Keratinocyte (primary cell): ENCODE data around the gene PRRT2. TPM values are rescaled to one million over a fixed set of nuclear protein-coding genes. Genes with fewer than 3 reads are reported as not detected.

Experiments
- DNase-seq: peaks from one replicate; pipeline ENCODE4 v3.0.0-alpha.2; 2011; ENCODE audit warnings: low read depth, missing footprints, low spot score
- FAIRE-seq: peaks from 2 replicates; lab custom pipeline; 2011; peaks lifted over from hg19 to GRCh38; lab: Jason Lieb, UNC
- H2AFZ ChIP-seq: 2 replicates; pipeline ENCODE4 v1.6.0; 2012; ENCODE audit warnings: low read length, control low read depth, inconsistent platforms; ENCODE audit not compliant: control insufficient read depth
- H3K27ac ChIP-seq: 2 replicates; pipeline ENCODE4 v1.5.1; 2011; ENCODE audit warnings: low read length; ENCODE audit not compliant: control insufficient read depth, insufficient read depth
- H3K27me3 ChIP-seq: 3 replicates; pipeline ENCODE4 v1.6.0; 2011; ENCODE audit warnings: low read length; ENCODE audit not compliant: control insufficient read depth, insufficient read depth; ENCODE audit errors: extremely low read depth
- H3K36me3 ChIP-seq, 2 experiments: 2 replicates in 1 of 2; 3 replicates in 1 of 2; pipeline ENCODE4 v1.5.1; 2011; ENCODE audit warnings: low read length in 2 of 2, mild to moderate bottlenecking in 1 of 2; ENCODE audit not compliant: control insufficient read depth in 2 of 2, insufficient read depth in 2 of 2; ENCODE audit errors: extremely low read depth in 1 of 2
- H3K4me1 ChIP-seq: 3 replicates; pipeline ENCODE4 v1.5.1; 2011; ENCODE audit warnings: low read length; ENCODE audit not compliant: control insufficient read depth, insufficient read depth; ENCODE audit errors: extremely low read depth
- H3K4me2 ChIP-seq: 3 replicates; pipeline ENCODE4 v1.6.0; 2011; ENCODE audit warnings: low read depth, low read length; ENCODE audit not compliant: control insufficient read depth, insufficient read depth; ENCODE audit errors: extremely low read depth
- H3K4me3 ChIP-seq, 3 experiments: fragments of 200-600 bp in 1 of 3; sonication (generic) in 1 of 3; 2 replicates in 2 of 3; 3 replicates in 1 of 3; pipeline ENCODE4 v1.5.1; 2011 to 2016; ENCODE audit warnings: low read length in 3 of 3, mild to moderate bottlenecking in 3 of 3, control low read depth in 2 of 3, inconsistent platforms in 1 of 3, low read depth in 1 of 3, mixed read lengths in 1 of 3, mixed run types in 1 of 3, moderate library complexity in 1 of 3; ENCODE audit not compliant: control insufficient read depth in 2 of 3, insufficient read depth in 2 of 3; ENCODE audit errors: extremely low read depth in 1 of 3
- H3K79me2 ChIP-seq: 2 replicates; pipeline ENCODE4 v1.6.0; 2012; ENCODE audit warnings: low read length; ENCODE audit not compliant: control insufficient read depth, insufficient read depth
- H3K9ac ChIP-seq: 3 replicates; pipeline ENCODE4 v1.6.0; 2011; ENCODE audit warnings: low read length; ENCODE audit not compliant: control insufficient read depth, insufficient read depth; ENCODE audit errors: extremely low read depth
- H3K9me1 ChIP-seq: 3 replicates; pipeline ENCODE4 v1.6.0; 2011; ENCODE audit warnings: low read length; ENCODE audit not compliant: control insufficient read depth, insufficient read depth; ENCODE audit errors: extremely low read depth
- H3K9me3 ChIP-seq: 2 replicates; pipeline ENCODE4 v1.5.1; 2012; ENCODE audit warnings: low read depth, low read length; ENCODE audit not compliant: control insufficient read depth
- H4K20me1 ChIP-seq: 3 replicates; pipeline ENCODE4 v1.6.0; 2011; ENCODE audit warnings: low read length; ENCODE audit not compliant: control insufficient read depth, insufficient read depth; ENCODE audit errors: extremely low read depth
- EZH2 ChIP-seq: IDR thresholded peaks from one replicate; pipeline ENCODE4 v1.6.1; 2012; ENCODE audit warnings: inconsistent platforms, mild to moderate bottlenecking, low read length, moderate library complexity
- dilution Hi-C: fragments of 300-500 bp; cut with MboI; formaldehyde crosslinking; loops from one replicate; pipeline ENCODE4 v1.7.0; 2020; ENCODE audit warnings: low sequenced_read_pairs; ENCODE audit not compliant: extremely low pct_ligation_motif_present
- polyA plus RNA-seq, 5 experiments: library from polyadenylated mRNA; depleted of rRNA in 3 of 5; stranded (reverse) in 3 of 5; stranded (forward) in 1 of 5; unstranded in 1 of 5; fragments of >200 nt; gene quantifications; 1 replicate in 1 of 5; 2 replicates in 3 of 5; 3 replicates in 1 of 5; pipeline versions ENCODE4 v1.2.1 to v1.2.3, GENCODE V29; 2011 to 2012; ENCODE audit warnings: missing spikeins in 2 of 5, low read depth in 1 of 5, low replicate concordance in 1 of 5
- TF ChIP-seq, protein P1 (sequence below), 3 experiments: IDR thresholded peaks in 1 of 3; conservative IDR thresholded peaks in 1 of 3; optimal IDR thresholded peaks in 1 of 3; 2 replicates in 2 of 3; 3 replicates in 1 of 3; pipeline versions ENCODE3 to v1.5.1; 2011; ENCODE audit warnings: low read length in 3 of 3, mild to moderate bottlenecking in 3 of 3, moderate library complexity in 2 of 3, control low read depth in 1 of 3, inconsistent platforms in 1 of 3; ENCODE audit not compliant: insufficient read depth in 2 of 3; ENCODE audit errors: extremely low read depth in 1 of 3

Gene PRRT2
- polyA plus RNA-seq, 1 donor (not counting 4 experiments of a cell fraction or from before 2014, with no cell fraction given) = not detected

DNA sequence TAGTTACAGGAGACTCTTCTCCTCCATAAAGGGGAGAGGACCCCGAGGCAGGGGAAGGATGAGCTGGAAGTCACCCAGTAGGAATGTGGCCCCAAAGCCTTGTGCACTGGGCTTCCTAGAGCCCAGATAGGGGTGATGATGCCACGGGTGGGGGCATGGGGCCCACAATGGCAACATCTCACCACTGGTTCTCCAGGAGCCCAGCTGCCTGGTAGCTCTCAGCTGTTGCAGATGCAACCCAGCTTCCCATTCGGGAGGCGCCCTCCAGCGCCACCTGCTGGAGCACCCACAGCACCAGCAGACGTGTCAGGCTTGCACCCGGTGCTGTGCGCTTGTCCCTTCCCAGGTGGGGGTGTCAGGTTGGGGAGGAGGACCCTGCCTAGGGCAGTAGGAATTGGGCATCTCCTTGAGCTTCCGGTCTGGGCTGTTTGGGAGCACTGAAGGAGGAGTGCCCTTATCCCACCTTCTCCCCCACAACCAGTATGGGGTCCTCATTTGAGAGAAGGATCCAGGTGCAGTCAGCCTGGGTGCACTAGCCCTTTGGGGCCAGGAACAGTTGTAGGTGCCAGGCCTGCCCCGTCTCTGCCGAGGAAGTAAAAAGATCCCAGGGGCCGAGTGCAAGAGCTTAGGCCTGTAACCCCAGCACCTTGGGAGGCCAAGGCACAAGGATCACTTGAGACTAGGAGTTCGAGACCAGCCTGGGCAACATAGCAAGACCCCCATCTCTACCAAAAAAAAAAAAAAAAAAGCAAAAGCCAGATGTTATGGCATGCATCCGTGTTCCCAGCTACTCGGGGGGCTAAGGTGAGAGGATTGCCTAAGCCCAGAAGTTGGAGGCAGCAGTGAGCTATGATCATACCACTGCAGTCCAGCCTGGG, 36.7 kb downstream of the PRRT2 start:
- Histone ChIP-seq H3K4me1 (no peaks in the 10 kb centered on the region), H3K9me1 (no peaks in the 10 kb centered on the region), H3K36me3 (peaks cover 21 to 30% of the 10 kb centered on the region in 2 experiments), H4K20me1 (no peaks in the 10 kb centered on the region), H3K79me2 (no peaks in the 10 kb centered on the region), H3K27ac (no peak overlapping the region), H3K4me3 (no peak overlapping the region), H3K27me3 (no peaks in the 10 kb centered on the region), H3K9ac (no peak overlapping the region), H2AFZ (no peak overlapping the region), H3K4me2 (no peak overlapping the region), H3K9me3 (no peaks in the 10 kb centered on the region)
- TF ChIP-seq EZH2 = no peak
- TF ChIP-seq, protein P1, sequence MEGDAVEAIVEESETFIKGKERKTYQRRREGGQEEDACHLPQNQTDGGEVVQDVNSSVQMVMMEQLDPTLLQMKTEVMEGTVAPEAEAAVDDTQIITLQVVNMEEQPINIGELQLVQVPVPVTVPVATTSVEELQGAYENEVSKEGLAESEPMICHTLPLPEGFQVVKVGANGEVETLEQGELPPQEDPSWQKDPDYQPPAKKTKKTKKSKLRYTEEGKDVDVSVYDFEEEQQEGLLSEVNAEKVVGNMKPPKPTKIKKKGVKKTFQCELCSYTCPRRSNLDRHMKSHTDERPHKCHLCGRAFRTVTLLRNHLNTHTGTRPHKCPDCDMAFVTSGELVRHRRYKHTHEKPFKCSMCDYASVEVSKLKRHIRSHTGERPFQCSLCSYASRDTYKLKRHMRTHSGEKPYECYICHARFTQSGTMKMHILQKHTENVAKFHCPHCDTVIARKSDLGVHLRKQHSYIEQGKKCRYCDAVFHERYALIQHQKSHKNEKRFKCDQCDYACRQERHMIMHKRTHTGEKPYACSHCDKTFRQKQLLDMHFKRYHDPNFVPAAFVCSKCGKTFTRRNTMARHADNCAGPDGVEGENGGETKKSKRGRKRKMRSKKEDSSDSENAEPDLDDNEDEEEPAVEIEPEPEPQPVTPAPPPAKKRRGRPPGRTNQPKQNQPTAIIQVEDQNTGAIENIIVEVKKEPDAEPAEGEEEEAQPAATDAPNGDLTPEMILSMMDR (optimal IDR thresholded peaks at IDR 0.05 in 1 of 3, IDR thresholded peaks at IDR 0.05 in 1 of 3, conservative IDR thresholded peaks at IDR 0.05 in 1 of 3; ENCODE audit: extremely low read depth in 1 of 3, insufficient read depth in 2 of 3, low read length in 3 of 3) = peak; percentile 90 to 97 (median 97)
- peak; percentile 51 for FAIRE-seq
- no peak for DNase-seq
- dilution Hi-C loops = no loop called here

DNA sequence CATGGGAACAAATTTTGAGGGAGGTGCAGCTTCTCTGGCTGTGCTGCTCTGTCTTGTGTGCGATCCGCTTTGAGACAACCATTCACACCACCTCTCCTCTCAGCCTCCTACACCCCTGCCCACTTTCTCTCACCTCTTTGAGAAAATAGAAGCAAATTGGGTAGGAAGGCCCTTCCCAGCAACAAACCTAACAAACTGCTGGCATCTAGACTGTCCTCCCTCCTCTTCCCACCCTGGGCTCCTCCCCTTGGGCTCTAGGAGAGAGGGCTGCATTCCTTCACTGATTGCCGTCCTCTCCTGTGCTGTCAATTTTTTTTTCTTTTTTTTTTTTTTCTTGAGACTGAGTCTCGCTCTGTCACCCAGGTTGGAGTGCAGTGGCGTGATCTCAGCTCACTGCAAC, 37.5 kb downstream of the PRRT2 start:
- H3K9ac ChIP-seq = no peak overlapping the region
- TF ChIP-seq, protein P1 (optimal IDR thresholded peaks at IDR 0.05 in 1 of 3, IDR thresholded peaks at IDR 0.05 in 1 of 3, conservative IDR thresholded peaks at IDR 0.05 in 1 of 3; ENCODE audit: extremely low read depth in 1 of 3, insufficient read depth in 2 of 3, low read length in 3 of 3) = no peak
- TF ChIP-seq EZH2 = no peak
- H3K27me3 ChIP-seq = no peaks in the 10 kb centered on the region
- no peak overlapping the region for H3K27ac ChIP-seq
- H3K36me3 ChIP-seq = peaks cover 20 to 27% of the 10 kb centered on the region in 2 experiments
- no peak overlapping the region for H2AFZ ChIP-seq
- H3K4me2 ChIP-seq = no peak overlapping the region
- FAIRE-seq (no peak), DNase-seq (no peak)
- no peak overlapping the region for H3K4me3 ChIP-seq
- H4K20me1 ChIP-seq = no peaks in the 10 kb centered on the region
- H3K9me3 ChIP-seq = no peaks in the 10 kb centered on the region
- H3K79me2 ChIP-seq = no peaks in the 10 kb centered on the region
- no peaks in the 10 kb centered on the region for H3K4me1 ChIP-seq
- no peaks in the 10 kb centered on the region for H3K9me1 ChIP-seq
- dilution Hi-C loops = no loop called here
